Progenitor cell of endocrine pancreas (in vitro differentiated cells): ENCODE results near the gene DIO2. TPM values are rescaled to one million over a fixed set of nuclear protein-coding genes. Genes with fewer than 3 reads are reported as not detected.
A peak's percentile ranks its signal among the peaks of the same experiment; 100 is the strongest.

Experiments used
- DNase-seq: peaks from one replicate; pipeline ENCODE4 v3.0.0; 2021; ENCODE audit warnings: low spot score; ENCODE audit not compliant: unreplicated experiment
- H3K27ac Mint-ChIP-seq: 2 replicates; pipeline ENCODE4 v1.8.0; 2021; ENCODE audit warnings: mild to moderate bottlenecking, moderate library complexity, mixed read lengths
- H3K27me3 Mint-ChIP-seq: 2 replicates; pipeline ENCODE4 v1.8.0; 2021; ENCODE audit warnings: mixed read lengths
- H3K36me3 Mint-ChIP-seq: 2 replicates; pipeline ENCODE4 v1.8.0; 2022; ENCODE audit warnings: mixed read lengths; ENCODE audit not compliant: insufficient read depth
- H3K4me1 Mint-ChIP-seq: 2 replicates; pipeline ENCODE4 v1.8.0; 2021; ENCODE audit warnings: low read depth, mixed read lengths
- H3K4me3 Mint-ChIP-seq: 2 replicates; pipeline ENCODE4 v1.8.0; 2021; ENCODE audit warnings: low read depth, mild to moderate bottlenecking, moderate library complexity, mixed read lengths
- H3K9me3 Mint-ChIP-seq: 2 replicates; pipeline ENCODE4 v1.8.0; 2021; ENCODE audit warnings: low read depth, mixed read lengths
- total RNA-seq: library from RNA; stranded (reverse); gene quantifications from 2 replicates; pipeline ENCODE4 v1.2.1, GENCODE V29; 2021
- TF ChIP-seq, protein P1 (sequence below): fragments of 200-600 bp; sonication (generic); IDR thresholded peaks from one replicate; pipeline ENCODE4 v1.5.0; 2021; ENCODE audit warnings: antibody characterized with exemption, mild to moderate bottlenecking; ENCODE audit not compliant: unreplicated experiment

DIO2 gene
- total RNA-seq, 1 donor from 2014 or later = 0.19 TPM

DNA sequence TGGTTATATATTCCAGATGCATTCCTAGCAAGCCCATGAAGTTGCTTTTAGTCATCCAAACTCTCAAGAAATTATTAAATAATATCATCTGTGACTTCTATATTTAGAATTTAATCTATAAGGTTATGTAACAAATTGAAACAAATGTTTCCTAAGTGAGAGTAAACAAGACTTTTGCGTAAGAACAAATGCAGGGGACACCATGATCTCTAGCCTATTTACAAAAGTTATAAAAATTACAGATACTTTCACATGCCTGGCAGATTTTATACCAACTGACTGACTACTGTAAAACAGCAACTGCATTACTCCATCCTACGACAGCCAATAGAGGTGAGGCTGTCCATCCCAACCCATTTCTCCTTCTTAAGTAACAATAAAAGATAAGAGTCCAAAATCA is 20.4 kb upstream of the DIO2 start:
- H3K9me3 Mint-ChIP-seq = peaks cover 31% of the 10 kb centered on the region
- DNase-seq = no peak
- H3K27me3 Mint-ChIP-seq = no peaks in the 10 kb centered on the region
- TF ChIP-seq, protein P1, sequence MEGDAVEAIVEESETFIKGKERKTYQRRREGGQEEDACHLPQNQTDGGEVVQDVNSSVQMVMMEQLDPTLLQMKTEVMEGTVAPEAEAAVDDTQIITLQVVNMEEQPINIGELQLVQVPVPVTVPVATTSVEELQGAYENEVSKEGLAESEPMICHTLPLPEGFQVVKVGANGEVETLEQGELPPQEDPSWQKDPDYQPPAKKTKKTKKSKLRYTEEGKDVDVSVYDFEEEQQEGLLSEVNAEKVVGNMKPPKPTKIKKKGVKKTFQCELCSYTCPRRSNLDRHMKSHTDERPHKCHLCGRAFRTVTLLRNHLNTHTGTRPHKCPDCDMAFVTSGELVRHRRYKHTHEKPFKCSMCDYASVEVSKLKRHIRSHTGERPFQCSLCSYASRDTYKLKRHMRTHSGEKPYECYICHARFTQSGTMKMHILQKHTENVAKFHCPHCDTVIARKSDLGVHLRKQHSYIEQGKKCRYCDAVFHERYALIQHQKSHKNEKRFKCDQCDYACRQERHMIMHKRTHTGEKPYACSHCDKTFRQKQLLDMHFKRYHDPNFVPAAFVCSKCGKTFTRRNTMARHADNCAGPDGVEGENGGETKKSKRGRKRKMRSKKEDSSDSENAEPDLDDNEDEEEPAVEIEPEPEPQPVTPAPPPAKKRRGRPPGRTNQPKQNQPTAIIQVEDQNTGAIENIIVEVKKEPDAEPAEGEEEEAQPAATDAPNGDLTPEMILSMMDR = no peak
- no peak overlapping the region for H3K4me3 Mint-ChIP-seq
- H3K4me1 Mint-ChIP-seq = no peaks in the 10 kb centered on the region
- no peak overlapping the region for H3K27ac Mint-ChIP-seq
- H3K36me3 Mint-ChIP-seq = no peaks in the 10 kb centered on the region

DNA sequence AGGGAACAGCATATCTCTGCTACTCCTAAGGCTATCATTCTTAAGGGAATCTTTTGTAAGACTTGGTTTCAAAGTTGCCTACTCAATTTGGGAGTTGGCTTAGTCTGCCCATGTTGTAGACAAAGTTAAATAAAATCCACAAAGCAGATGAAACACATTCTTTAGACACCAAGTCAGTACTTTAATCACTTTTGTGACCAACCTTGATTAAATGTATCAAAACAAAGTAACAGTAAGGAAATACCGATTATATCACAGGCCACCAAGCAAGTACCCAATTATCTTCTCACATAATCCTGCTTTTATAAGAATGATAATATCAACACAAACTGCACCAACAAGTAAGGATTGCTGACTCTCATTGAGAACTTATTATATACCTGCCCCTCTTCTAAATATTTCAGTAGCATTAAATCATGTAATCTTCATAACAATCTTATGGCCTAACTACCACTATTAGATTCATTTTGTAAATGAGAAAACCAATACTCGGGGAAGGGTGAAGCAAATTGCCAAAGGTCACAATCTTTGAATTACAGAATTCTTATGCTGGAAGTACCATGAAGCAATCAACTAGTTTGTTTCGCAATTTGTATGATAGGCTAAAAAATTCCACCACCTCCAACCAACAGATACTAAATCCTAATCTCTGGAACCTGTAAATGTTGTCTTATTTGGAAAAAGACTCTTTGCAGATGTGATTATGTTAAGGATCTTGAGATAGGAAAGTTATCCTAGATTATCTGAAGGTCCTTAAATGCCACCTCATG is 12.6 kb upstream of the DIO2 start:
- TF ChIP-seq, protein P1 = no peak
- peaks cover 6% of the 10 kb centered on the region for H3K9me3 Mint-ChIP-seq
- no peak overlapping the region for H3K27ac Mint-ChIP-seq
- no peak for DNase-seq
- no peaks in the 10 kb centered on the region for H3K27me3 Mint-ChIP-seq
- H3K4me3 Mint-ChIP-seq = no peak overlapping the region
- H3K4me1 Mint-ChIP-seq = no peaks in the 10 kb centered on the region
- H3K36me3 Mint-ChIP-seq = no peaks in the 10 kb centered on the region

DNA sequence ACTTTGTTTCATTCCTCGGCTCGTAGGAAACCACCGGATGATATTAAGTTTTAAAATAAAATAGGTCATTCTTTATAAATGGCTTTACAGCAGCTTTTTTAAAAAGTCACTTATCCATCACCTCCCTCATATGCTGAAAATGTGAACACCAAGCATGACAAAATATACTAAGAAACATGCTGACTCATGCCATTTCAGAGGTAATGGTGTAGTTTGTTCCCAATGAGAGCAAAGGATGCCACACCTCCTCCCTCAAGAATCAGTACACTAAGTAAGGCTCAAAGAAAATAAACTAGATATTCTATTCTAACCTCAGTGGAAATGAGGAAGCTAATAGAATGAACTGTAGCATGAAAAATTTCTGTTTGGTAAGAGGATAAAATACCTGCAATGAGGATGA is 5.5 kb upstream of the DIO2 start:
- H3K9me3 Mint-ChIP-seq = no peaks in the 10 kb centered on the region
- no peak overlapping the region for H3K4me3 Mint-ChIP-seq
- DNase-seq = no peak
- peaks cover 7% of the 10 kb centered on the region for H3K27me3 Mint-ChIP-seq
- TF ChIP-seq, protein P1 = no peak
- H3K27ac Mint-ChIP-seq = no peak overlapping the region
- H3K4me1 Mint-ChIP-seq = peaks cover 6% of the 10 kb centered on the region
- H3K36me3 Mint-ChIP-seq = no peaks in the 10 kb centered on the region

DNA sequence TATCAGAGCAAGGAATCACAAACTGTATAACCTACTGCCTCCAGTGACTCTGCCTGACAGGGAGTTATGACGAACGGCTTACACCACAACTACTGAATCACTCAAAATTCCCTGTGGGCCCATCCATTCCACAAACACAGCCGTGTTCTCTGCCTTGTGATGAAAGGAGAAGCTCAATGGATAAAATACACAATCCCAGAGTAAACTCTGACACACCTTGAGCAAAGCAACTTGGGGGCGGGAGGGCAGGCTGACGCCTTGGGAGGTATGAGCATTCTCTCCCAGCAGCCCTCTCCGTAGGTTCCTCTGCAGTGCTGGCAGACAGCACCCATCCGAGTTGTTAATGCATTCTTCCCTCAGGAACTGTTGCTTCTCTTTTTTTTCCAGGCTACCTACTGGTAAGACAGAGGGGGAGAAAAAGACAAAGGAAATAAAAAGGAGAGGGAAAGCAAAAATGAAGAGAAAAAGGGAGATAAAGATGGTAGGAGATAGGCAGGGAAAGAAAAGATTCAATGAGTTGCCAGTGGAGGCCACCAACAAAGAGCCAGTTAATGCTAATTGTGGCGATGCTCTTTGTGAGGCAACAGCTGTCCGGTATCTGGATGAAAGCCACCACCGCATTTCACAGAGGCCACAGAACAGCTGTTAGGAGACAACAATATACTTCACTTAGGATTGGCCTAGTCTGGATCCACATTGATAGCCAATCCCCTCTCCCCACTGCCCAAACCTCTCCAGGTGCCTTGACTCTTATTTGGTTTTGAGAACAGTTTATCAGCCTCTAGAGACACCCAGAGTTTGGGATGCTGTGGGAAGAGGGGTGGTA is 4.7 kb upstream of the DIO2 start:
- Mint-ChIP-seq H3K4me1 (peaks cover 6% of the 10 kb centered on the region), H3K27me3 (peaks cover 11% of the 10 kb centered on the region), H3K4me3 (no peak overlapping the region), H3K27ac (peak overlapping the region; percentile 7), H3K9me3 (no peaks in the 10 kb centered on the region), H3K36me3 (no peaks in the 10 kb centered on the region)
- TF ChIP-seq, protein P1 = no peak
- no peak for DNase-seq

DNA sequence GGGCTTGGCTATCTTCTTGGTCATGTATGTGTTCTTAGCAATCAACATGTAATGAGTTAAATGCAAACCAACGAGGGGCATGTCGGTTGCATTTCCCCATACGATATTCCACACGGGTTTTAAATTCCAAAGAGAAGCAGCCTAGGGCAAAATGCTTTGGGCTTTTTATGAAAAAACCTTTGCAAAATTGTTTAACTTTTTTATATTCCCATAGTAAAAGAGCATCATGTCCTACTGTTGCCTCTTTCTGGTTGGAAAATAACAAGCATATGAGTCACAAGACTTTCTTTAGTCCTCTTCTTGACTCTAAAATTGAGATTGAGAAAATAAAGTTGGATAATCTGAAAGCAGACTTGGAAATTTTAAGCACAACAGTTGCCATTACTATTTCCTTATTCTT is 3.8 kb upstream of the DIO2 start:
- H3K4me3 Mint-ChIP-seq = no peak overlapping the region
- H3K36me3 Mint-ChIP-seq = no peaks in the 10 kb centered on the region
- H3K4me1 Mint-ChIP-seq = peaks cover 6% of the 10 kb centered on the region
- no peak overlapping the region for H3K27ac Mint-ChIP-seq
- TF ChIP-seq, protein P1 = no peak
- H3K27me3 Mint-ChIP-seq = peaks cover 16% of the 10 kb centered on the region
- no peak for DNase-seq
- H3K9me3 Mint-ChIP-seq = no peaks in the 10 kb centered on the region
